ENCODE data around the gene PNMA6F.

DNA sequence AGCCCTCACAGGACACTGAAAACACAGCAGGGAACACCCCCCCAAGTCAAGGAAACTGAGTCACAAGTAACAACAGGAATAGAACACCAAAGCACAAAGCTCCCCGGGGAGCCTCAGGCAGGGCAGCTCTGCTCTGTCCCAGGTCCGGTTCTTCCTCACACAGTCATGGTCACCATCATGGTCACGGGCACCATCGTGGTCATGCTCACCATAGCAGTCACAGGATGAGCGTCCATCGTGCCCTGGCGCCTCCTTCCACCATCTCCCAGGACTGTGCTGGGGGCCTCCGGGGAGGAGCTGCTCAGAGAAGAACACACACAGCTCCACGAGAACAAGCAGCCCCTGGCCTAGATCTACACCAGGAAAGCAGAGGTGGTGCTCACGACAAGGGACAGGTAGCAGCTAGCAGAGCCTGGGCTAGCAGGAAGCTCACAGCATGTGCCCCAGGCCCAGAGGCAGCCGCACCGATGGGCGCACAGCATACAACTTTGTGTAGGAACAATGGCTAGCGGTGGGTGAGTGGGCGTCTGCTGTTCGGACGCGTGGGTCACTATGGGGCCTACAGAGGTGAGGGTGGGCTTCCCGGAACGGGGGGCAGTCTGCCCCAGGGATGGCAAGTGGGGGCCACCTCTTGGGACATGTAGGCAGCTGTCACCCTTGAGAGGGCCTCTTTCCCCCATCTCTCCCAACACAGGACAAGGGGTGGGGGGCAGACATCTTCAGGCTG is 3.4 kb downstream of the PNMA6F start:
- TF ChIP-seq, protein P1, sequence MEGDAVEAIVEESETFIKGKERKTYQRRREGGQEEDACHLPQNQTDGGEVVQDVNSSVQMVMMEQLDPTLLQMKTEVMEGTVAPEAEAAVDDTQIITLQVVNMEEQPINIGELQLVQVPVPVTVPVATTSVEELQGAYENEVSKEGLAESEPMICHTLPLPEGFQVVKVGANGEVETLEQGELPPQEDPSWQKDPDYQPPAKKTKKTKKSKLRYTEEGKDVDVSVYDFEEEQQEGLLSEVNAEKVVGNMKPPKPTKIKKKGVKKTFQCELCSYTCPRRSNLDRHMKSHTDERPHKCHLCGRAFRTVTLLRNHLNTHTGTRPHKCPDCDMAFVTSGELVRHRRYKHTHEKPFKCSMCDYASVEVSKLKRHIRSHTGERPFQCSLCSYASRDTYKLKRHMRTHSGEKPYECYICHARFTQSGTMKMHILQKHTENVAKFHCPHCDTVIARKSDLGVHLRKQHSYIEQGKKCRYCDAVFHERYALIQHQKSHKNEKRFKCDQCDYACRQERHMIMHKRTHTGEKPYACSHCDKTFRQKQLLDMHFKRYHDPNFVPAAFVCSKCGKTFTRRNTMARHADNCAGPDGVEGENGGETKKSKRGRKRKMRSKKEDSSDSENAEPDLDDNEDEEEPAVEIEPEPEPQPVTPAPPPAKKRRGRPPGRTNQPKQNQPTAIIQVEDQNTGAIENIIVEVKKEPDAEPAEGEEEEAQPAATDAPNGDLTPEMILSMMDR (IDR thresholded peaks at IDR 0.05), result no peak
- no peak for TF ChIP-seq POLR2A (IDR thresholded peaks at IDR 0.05)

All from breast epithelium (tissue), 3 donors.